Measurements from ENCODE around the gene RNF223. TPM values are rescaled to one million over a fixed set of nuclear protein-coding genes. Genes with fewer than 3 reads are reported as not detected.
A peak's percentile ranks its signal among the peaks of the same experiment; 100 is the strongest.

Gene RNF223
- total RNA-seq, 4 donors from 2014 or later: 3.0 to 7.5 (median 5.0) TPM

GRCh38 chr1:1112237-1112985 is 38.3 kb upstream of the RNF223 start:
- intact Hi-C loops (cut with DNase I; ENCODE audit: low total_unique reads): no loop called here
- in situ Hi-C loops (cut with MboI; ENCODE audit: low pct_ligation_motif_present in 1 of 4, low pct_unique_long_range_greater_than_20kb in 1 of 4, low sequenced_read_pairs in 3 of 4): loop anchor here in 3 of 4 donors (10.0 to 25.0 kb wide), 4 partner anchors 78 to 162 kb away; partner anchors contain the start of gene UBE2J2 (in 2 of the 3)
- H3K9me3 ChIP-seq: no peaks in the 10 kb centered on the region
- H3K4me3 ChIP-seq: no peak overlapping the region
- peak; percentile 7 for DNase-seq
- H3K36me3 ChIP-seq: no peaks in the 10 kb centered on the region
- TF ChIP-seq CTCF (IDR thresholded peaks at IDR 0.05) (no peak), EP300 (IDR thresholded peaks at IDR 0.05; ENCODE audit: low read depth) (no peak), POLR2AphosphoS5 (IDR thresholded peaks at IDR 0.05) (no peak), POLR2A (IDR thresholded peaks at IDR 0.05) (no peak)
- peaks cover 4 to 28% (median 20%) of the 10 kb centered on the region in 4 donors for H3K4me1 ChIP-seq
- WGBS, 2 donors (ENCODE audit: low coverage in 1 of 2): 96 to 100% methylated on average over 2 to 30 of the region's 30 CpGs
- H3K27ac ChIP-seq: no peak overlapping the region
- no peaks in the 10 kb centered on the region for H3K27me3 ChIP-seq

GRCh38 chr1:1111516-1112236 is 37.6 kb upstream of the RNF223 start:
- H3K27ac ChIP-seq: no peak overlapping the region
- H3K9me3 ChIP-seq: no peaks in the 10 kb centered on the region
- H3K4me3 ChIP-seq: no peak overlapping the region
- intact Hi-C loops (cut with DNase I; ENCODE audit: low total_unique reads) (no loop called here), in situ Hi-C loops (cut with MboI; ENCODE audit: low pct_ligation_motif_present in 1 of 4, low pct_unique_long_range_greater_than_20kb in 1 of 4, low sequenced_read_pairs in 3 of 4) (loop anchor here in 3 of 4 donors (10.0 to 25.0 kb wide), 4 partner anchors 77 to 163 kb away; partner anchors contain the start of gene UBE2J2 (in 2 of the 3))
- no peaks in the 10 kb centered on the region for H3K27me3 ChIP-seq
- H3K36me3 ChIP-seq: no peaks in the 10 kb centered on the region
- peaks cover 4 to 22% (median 19%) of the 10 kb centered on the region in 4 donors for H3K4me1 ChIP-seq
- WGBS, 2 donors (ENCODE audit: low coverage in 1 of 2): 83 to 95% methylated on average over 2 to 28 of the region's 28 CpGs
- DNase-seq: peak; percentile 8
- no peak for TF ChIP-seq POLR2A (IDR thresholded peaks at IDR 0.05)
- TF ChIP-seq POLR2AphosphoS5 (IDR thresholded peaks at IDR 0.05): no peak
- TF ChIP-seq EP300 (IDR thresholded peaks at IDR 0.05; ENCODE audit: low read depth): no peak
- no peak for TF ChIP-seq CTCF (IDR thresholded peaks at IDR 0.05)

- 86 to 100% methylated on average over 13 to 28 of the region's 29 CpGs for WGBS, 2 donors (ENCODE audit: low coverage in 1 of 2)
- Histone ChIP-seq H3K27me3 (no peaks in the 10 kb centered on the region), H3K27ac (peak overlapping the region; percentile 71 to 82 (median 77)), H3K36me3 (no peaks in the 10 kb centered on the region), H3K4me3 (no peak overlapping the region), H3K9me3 (no peaks in the 10 kb centered on the region), H3K4me1 (peaks cover 4 to 22% (median 17%) of the 10 kb centered on the region in 4 donors)
- in situ Hi-C loops (cut with MboI; ENCODE audit: low pct_ligation_motif_present in 1 of 4, low pct_unique_long_range_greater_than_20kb in 1 of 4, low sequenced_read_pairs in 3 of 4) (loop anchor here in 3 of 4 donors (10.0 to 25.0 kb wide), 4 partner anchors 76 to 164 kb away; partner anchors contain the start of gene UBE2J2 (in 2 of the 3)), intact Hi-C loops (cut with DNase I; ENCODE audit: low total_unique reads) (no loop called here)
- TF ChIP-seq POLR2AphosphoS5 (IDR thresholded peaks at IDR 0.05) (no peak), POLR2A (IDR thresholded peaks at IDR 0.05) (no peak), CTCF (IDR thresholded peaks at IDR 0.05) (no peak), EP300 (IDR thresholded peaks at IDR 0.05; ENCODE audit: low read depth) (no peak)
- peak; percentile 6 for DNase-seq
These were observed 36.5 kb upstream of the RNF223 start for GRCh38 chr1:1110561-1110971.

- peak overlapping the region; percentile 71 to 82 (median 77) for H3K27ac ChIP-seq
- in situ Hi-C loops (cut with MboI; ENCODE audit: low pct_ligation_motif_present in 1 of 4, low pct_unique_long_range_greater_than_20kb in 1 of 4, low sequenced_read_pairs in 3 of 4) (loop anchor here in 3 of 4 donors (10.0 to 25.0 kb wide), 4 partner anchors 75 to 165 kb away; partner anchors contain the start of gene UBE2J2 (in 2 of the 3)), intact Hi-C loops (cut with DNase I; ENCODE audit: low total_unique reads) (no loop called here)
- peak; percentile 89 for DNase-seq
- no peak overlapping the region for H3K4me3 ChIP-seq
- H3K9me3 ChIP-seq: no peaks in the 10 kb centered on the region
- WGBS, 2 donors (ENCODE audit: low coverage in 1 of 2): 48 to 72% methylated on average over 2 to 14 of the region's 14 CpGs
- TF ChIP-seq POLR2AphosphoS5 (IDR thresholded peaks at IDR 0.05) (peak in 2 of 3 donors; percentile 61 to 64), CTCF (IDR thresholded peaks at IDR 0.05) (no peak), EP300 (IDR thresholded peaks at IDR 0.05; ENCODE audit: low read depth) (no peak), POLR2A (IDR thresholded peaks at IDR 0.05) (no peak)
- H3K27me3 ChIP-seq: no peaks in the 10 kb centered on the region
- no peaks in the 10 kb centered on the region for H3K36me3 ChIP-seq
- peaks cover 0 to 15% (median 11%) of the 10 kb centered on the region in 4 donors for H3K4me1 ChIP-seq
These were observed 35.6 kb upstream of the RNF223 start for GRCh38 chr1:1109743-1110142.
